Vagina (tissue), 2 donors: ENCODE results near the gene CTNNA3. TPM values are rescaled to one million over a fixed set of nuclear protein-coding genes. Genes with fewer than 3 reads are reported as not detected.

Experiments used
- DNase-seq, 2 donors: peaks; one replicate each; pipeline ENCODE4 v3.0.0-alpha.2; 2017; ENCODE audit errors: extremely low spot score in 2 of 2
- H3K27ac ChIP-seq: fragments of 200-600 bp; sonication (generic); one replicate; pipeline ENCODE4 v1.5.1; 2019
- H3K27me3 ChIP-seq: fragments of 200-600 bp; sonication (generic); one replicate; pipeline ENCODE4 v1.5.1; 2019
- H3K36me3 ChIP-seq, 2 donors: fragments of 200-600 bp; sonication (generic); one replicate each; pipeline ENCODE4 v1.5.1; 2017 to 2019
- H3K4me1 ChIP-seq: fragments of 200-600 bp; sonication (generic); one replicate; pipeline ENCODE4 v1.5.1; 2019
- H3K4me3 ChIP-seq, 2 donors: fragments of 200-600 bp; sonication (generic); 1 replicate in 1 of 2; 2 replicates in 1 of 2; pipeline ENCODE4 v1.5.1; 2016 to 2019
- H3K9me3 ChIP-seq: fragments of 200-600 bp; sonication (generic); one replicate; pipeline ENCODE4 v1.5.1; 2019
- CTCF ChIP-seq, 3 experiments: fragments of 450-650 bp in 2 of 3; fragments of 200-600 bp in 1 of 3; sonication (generic) in 1 of 3; IDR thresholded peaks; one replicate each; pipeline ENCODE4 v1.5.1; 2017 to 2019; ENCODE audit warnings: antibody characterized with exemption in 3 of 3, mild to moderate bottlenecking in 2 of 3, moderate library complexity in 2 of 3
- POLR2A ChIP-seq, 2 donors: fragments of 450-650 bp; IDR thresholded peaks; one replicate each; pipeline ENCODE4 v1.6.1; 2017; ENCODE audit warnings: antibody characterized with exemption in 2 of 2, mild to moderate bottlenecking in 2 of 2, moderate library complexity in 2 of 2
- POLR2AphosphoS5 ChIP-seq, 2 donors: sonication (generic); formaldehyde crosslinking; IDR thresholded peaks; one replicate each; pipeline ENCODE4 v1.9.0; 2017; ENCODE audit warnings: antibody characterized with exemption in 2 of 2, mild to moderate bottlenecking in 2 of 2, low read depth in 1 of 2; ENCODE audit not compliant: insufficient read depth in 1 of 2
- intact Hi-C: fragments of 100-400 bp; cut with DNase I; formaldehyde crosslinking; loops from one replicate; pipeline ENCODE4 v1.15.1; 2023
- total RNA-seq: library from RNA; depleted of rRNA; stranded (reverse); fragments of >200 nt; gene quantifications from one replicate; pipeline ENCODE4 v1.2.3, GENCODE V29; 2016

CTNNA3 gene
- total RNA-seq, 1 donor from 2014 or later: 0.98 TPM

GRCh38 chr10:66713387-66713786 is 982.6 kb downstream of the CTNNA3 start:
- DNase-seq: no peak
- Histone ChIP-seq H3K4me1 (no peaks in the 10 kb centered on the region), H3K27ac (no peak overlapping the region), H3K27me3 (no peaks in the 10 kb centered on the region), H3K4me3 (no peak overlapping the region), H3K9me3 (no peaks in the 10 kb centered on the region), H3K36me3 (no peaks in the 10 kb centered on the region)
- intact Hi-C loops: no loop called here
- TF ChIP-seq POLR2A (IDR thresholded peaks at IDR 0.05) (no peak), POLR2AphosphoS5 (IDR thresholded peaks at IDR 0.05; ENCODE audit: insufficient read depth in 1 of 2, low read depth in 1 of 2) (no peak), CTCF (IDR thresholded peaks at IDR 0.05) (no peak)

GRCh38 chr10:66698069-66698468 is 997.9 kb downstream of the CTNNA3 start:
- no peak for DNase-seq
- no peaks in the 10 kb centered on the region for H3K36me3 ChIP-seq
- intact Hi-C loops: no loop called here
- no peak overlapping the region for H3K27ac ChIP-seq
- H3K27me3 ChIP-seq: no peaks in the 10 kb centered on the region
- H3K4me1 ChIP-seq: no peaks in the 10 kb centered on the region
- TF ChIP-seq POLR2AphosphoS5 (IDR thresholded peaks at IDR 0.05; ENCODE audit: insufficient read depth in 1 of 2, low read depth in 1 of 2): no peak
- no peak for TF ChIP-seq CTCF (IDR thresholded peaks at IDR 0.05)
- no peak for TF ChIP-seq POLR2A (IDR thresholded peaks at IDR 0.05)
- no peaks in the 10 kb centered on the region for H3K9me3 ChIP-seq
- no peak overlapping the region for H3K4me3 ChIP-seq

- DNase-seq: no peak
- intact Hi-C loops: no loop called here
- no peaks in the 10 kb centered on the region for H3K9me3 ChIP-seq
- TF ChIP-seq POLR2AphosphoS5 (IDR thresholded peaks at IDR 0.05; ENCODE audit: insufficient read depth in 1 of 2, low read depth in 1 of 2) (no peak), CTCF (IDR thresholded peaks at IDR 0.05) (no peak), POLR2A (IDR thresholded peaks at IDR 0.05) (no peak)
- no peak overlapping the region for H3K4me3 ChIP-seq
- no peaks in the 10 kb centered on the region for H3K27me3 ChIP-seq
- H3K27ac ChIP-seq: no peak overlapping the region
- H3K4me1 ChIP-seq: no peaks in the 10 kb centered on the region
- H3K36me3 ChIP-seq: no peaks in the 10 kb centered on the region
Measured at GRCh38 chr10:66695046-66695445, 1000.9 kb downstream of the CTNNA3 start.

GRCh38 chr10:66684581-66684980 is 1011.4 kb downstream of the CTNNA3 start:
- H3K4me3 ChIP-seq: no peak overlapping the region
- H3K27me3 ChIP-seq: no peaks in the 10 kb centered on the region
- H3K9me3 ChIP-seq: no peaks in the 10 kb centered on the region
- H3K36me3 ChIP-seq: no peaks in the 10 kb centered on the region
- H3K4me1 ChIP-seq: no peaks in the 10 kb centered on the region
- intact Hi-C loops: no loop called here
- TF ChIP-seq CTCF (IDR thresholded peaks at IDR 0.05): no peak
- no peak for TF ChIP-seq POLR2AphosphoS5 (IDR thresholded peaks at IDR 0.05; ENCODE audit: insufficient read depth in 1 of 2, low read depth in 1 of 2)
- TF ChIP-seq POLR2A (IDR thresholded peaks at IDR 0.05): no peak
- H3K27ac ChIP-seq: no peak overlapping the region
- no peak for DNase-seq

- no peaks in the 10 kb centered on the region for H3K36me3 ChIP-seq
- no peak overlapping the region for H3K27ac ChIP-seq
- H3K9me3 ChIP-seq: no peaks in the 10 kb centered on the region
- no peaks in the 10 kb centered on the region for H3K27me3 ChIP-seq
- no peak for DNase-seq
- no peaks in the 10 kb centered on the region for H3K4me1 ChIP-seq
- no peak overlapping the region for H3K4me3 ChIP-seq
- intact Hi-C loops: no loop called here
- no peak for TF ChIP-seq CTCF (IDR thresholded peaks at IDR 0.05)
- no peak for TF ChIP-seq POLR2A (IDR thresholded peaks at IDR 0.05)
- no peak for TF ChIP-seq POLR2AphosphoS5 (IDR thresholded peaks at IDR 0.05; ENCODE audit: insufficient read depth in 1 of 2, low read depth in 1 of 2)
Measured at GRCh38 chr10:66680886-66681285, 1015.1 kb downstream of the CTNNA3 start.
